Kidney capillary endothelial cell (primary cell): ENCODE results near the gene SHC2.
"Not testable (repeated sequence)": the region's sequence is repeated elsewhere in the genome, so short reads cannot be mapped to it uniquely, and the experiment has no call there.

Experiments
- DNase-seq: peaks from one replicate; pipeline ENCODE4 v3.0.0-alpha.2; 2018; ENCODE audit warnings: low spot score

Gene SHC2

GRCh38 chr19:423691-424466 lies 37.0 kb downstream of the SHC2 start:
- DNase-seq, result no peak

GRCh38 chr19:422917-423226 lies 38.0 kb downstream of the SHC2 start:
- not testable (repeated sequence) for DNase-seq

- DNase-seq, result no peak
Measured at GRCh38 chr19:422213-422916, 38.5 kb downstream of the SHC2 start.

- no peak for DNase-seq
Measured at GRCh38 chr19:419721-420515, 40.9 kb downstream of the SHC2 start.

- no peak for DNase-seq
Measured at GRCh38 chr19:418761-419671, 41.8 kb downstream of the SHC2 start.

- no peak for DNase-seq
Measured at GRCh38 chr19:416416-416815, 44.4 kb downstream of the SHC2 start.

GRCh38 chr19:415292-415691 lies 45.5 kb downstream of the SHC2 start:
- no peak for DNase-seq

GRCh38 chr19:413756-414420 lies 46.9 kb downstream of the SHC2 start:
- DNase-seq, result no peak

- DNase-seq, result no peak
Measured at GRCh38 chr19:412356-413355, 48.2 kb downstream of the SHC2 start.

GRCh38 chr19:411723-412355 lies 49.0 kb downstream of the SHC2 start:
- no peak for DNase-seq

GRCh38 chr19:411121-411722 lies 49.6 kb downstream of the SHC2 start:
- DNase-seq, result not testable (repeated sequence)

GRCh38 chr19:410243-410781 lies 50.5 kb downstream of the SHC2 start:
- DNase-seq, result no peak

- DNase-seq, result no peak
Measured at GRCh38 chr19:409516-410242, 51.2 kb downstream of the SHC2 start.

GRCh38 chr19:408902-409515 lies 51.8 kb downstream of the SHC2 start, which contains the start of gene C2CD4C:
C2CD4C (minus strand) TSS chr19:409147; CDS start chr19:408361, 786 bp downstream.
- DNase-seq, result no peak

GRCh38 chr19:408441-408901 lies 52.4 kb downstream of the SHC2 start:
- DNase-seq, result no peak

GRCh38 chr19:407511-408440 lies 53.1 kb downstream of the SHC2 start:
- DNase-seq, result no peak
